ENCODE data around the gene LTA4H. TPM values are rescaled to one million over a fixed set of nuclear protein-coding genes. Genes with fewer than 3 reads are reported as not detected.

Gene LTA4H
- total and polyA plus RNA-seq, 10 of the 15 experiments (the other 5 are each of a cell fraction or from before 2014, with no cell fraction given): 43.9 to 106 (median 47.3) TPM

DNA sequence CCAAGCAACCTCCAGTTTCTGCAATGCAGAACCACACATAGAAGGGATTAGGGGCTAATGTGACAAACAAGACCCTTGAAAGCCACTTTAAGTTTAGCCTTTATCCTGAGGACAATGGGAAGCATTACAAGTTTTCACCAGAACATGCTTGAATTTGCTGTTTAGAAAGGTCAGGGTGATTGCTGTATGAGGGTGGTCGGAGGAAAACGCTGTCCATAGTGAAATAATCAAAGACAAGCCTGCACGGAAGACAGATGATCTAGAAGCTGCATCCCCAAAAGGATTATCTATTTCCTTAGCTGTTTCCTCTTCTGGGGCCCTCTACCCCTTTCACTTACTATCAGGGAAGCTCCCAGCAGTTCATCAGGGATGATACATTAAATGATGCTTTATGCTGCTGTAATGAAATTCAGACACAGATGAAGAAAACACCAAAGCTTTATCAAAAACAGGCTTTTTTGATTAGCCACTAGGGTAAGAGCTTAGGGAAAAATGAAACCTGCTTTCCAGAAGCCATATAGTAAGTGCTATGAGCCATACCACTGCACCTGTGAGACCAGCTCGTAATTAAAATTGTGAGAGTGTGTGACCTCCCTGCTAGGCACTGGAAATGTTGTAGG is 45.8 kb downstream of the LTA4H start:
- WGBS (ENCODE audit: insufficient coverage, insufficient replicate concordance, low lambda C conversion rate, missing lambda C conversion rate): 16% methylated on average over 4 of the region's 4 CpGs
- Histone ChIP-seq H3K27ac (ENCODE audit: control insufficient read depth, insufficient read depth) (no peak overlapping the region), H3K27me3 (replicated peaks in 1 of 2; ENCODE audit: control insufficient read depth in 2 of 2, insufficient read depth in 2 of 2, low read length in 1 of 2) (peaks cover 0 to 3% of the 10 kb centered on the region in 2 experiments; a peak in 2 of 4 replicates), H3K36me3 (ENCODE audit: control insufficient read depth in 2 of 2, insufficient read depth in 2 of 2, low read length in 1 of 2) (no peaks in the 10 kb centered on the region), H3K4me3 (no peak overlapping the region), H4K20me1 (ENCODE audit: control insufficient read depth, insufficient read depth) (no peaks in the 10 kb centered on the region), H2AFZ (ENCODE audit: control insufficient read depth, low read depth, low read length) (no peak overlapping the region), H3K79me2 (ENCODE audit: control insufficient read depth, insufficient read depth, low read length) (no peaks in the 10 kb centered on the region), H3K9ac (ENCODE audit: control insufficient read depth, insufficient read depth, low read length) (no peak overlapping the region), H3K9me3 (replicated peaks; ENCODE audit: control insufficient read depth, insufficient read depth, low read length) (no peaks in the 10 kb centered on the region), H3K4me1 (ENCODE audit: control insufficient read depth, insufficient read depth, low read length) (no peaks in the 10 kb centered on the region), H3K4me2 (ENCODE audit: control insufficient read depth, insufficient read depth) (no peak overlapping the region)
- ChIA-PET RAD21 (ENCODE audit: unreplicated experiment) (interaction anchor here (2.2 kb wide), 1 partner anchor 9 kb away, joined by 9 read pairs; no protein-coding TSS in a partner anchor), CTCF (interaction anchor here (1.7 to 2.7 kb wide), 2 partner anchors 9 to 72 kb away, joined by 5 to 23 read pairs; no protein-coding TSS in a partner anchor), POLR2A (no interaction called here), SMC1A (ENCODE audit: uncharacterized antibody, unreplicated experiment) (interaction anchor here (1.0 to 1.3 kb wide), 2 partner anchors 9 to 11 kb away, joined by 3 to 5 read pairs; no protein-coding TSS in a partner anchor)
- BruUV-seq (replicated peaks): no TSS peak
- ATAC-seq: no peak
- intact Hi-C loops (cut with micrococcal nuclease; ENCODE audit: unreplicated experiment) (no loop called here), in situ Hi-C loops (cut with MboI) (no loop called here)
- TF ChIP-seq RCOR1 (conservative IDR thresholded peaks at IDR 0.05; ENCODE audit: low read depth, low read length) (no peak), STAT3 (IDR thresholded peaks at IDR 0.05; ENCODE audit: low read depth, low read length) (no peak), PML (IDR thresholded peaks at IDR 0.05; ENCODE audit: low read length) (no peak), BACH1 (IDR thresholded peaks at IDR 0.05; ENCODE audit: borderline replicate concordance) (no peak), YBX1 (IDR thresholded peaks at IDR 0.05) (no peak), GATAD2B (conservative IDR thresholded peaks at IDR 0.05; ENCODE audit: low read depth) (no peak), IKZF1 (conservative IDR thresholded peaks at IDR 0.05) (no peak), HDAC6 (IDR thresholded peaks at IDR 0.05; ENCODE audit: unreplicated experiment) (no peak)
- TF ChIP-seq, protein P1, sequence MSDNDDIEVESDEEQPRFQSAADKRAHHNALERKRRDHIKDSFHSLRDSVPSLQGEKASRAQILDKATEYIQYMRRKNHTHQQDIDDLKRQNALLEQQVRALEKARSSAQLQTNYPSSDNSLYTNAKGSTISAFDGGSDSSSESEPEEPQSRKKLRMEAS (IDR thresholded peaks at IDR 0.05; ENCODE audit: low read depth, low read length): no peak
- TF ChIP-seq, protein P2, sequence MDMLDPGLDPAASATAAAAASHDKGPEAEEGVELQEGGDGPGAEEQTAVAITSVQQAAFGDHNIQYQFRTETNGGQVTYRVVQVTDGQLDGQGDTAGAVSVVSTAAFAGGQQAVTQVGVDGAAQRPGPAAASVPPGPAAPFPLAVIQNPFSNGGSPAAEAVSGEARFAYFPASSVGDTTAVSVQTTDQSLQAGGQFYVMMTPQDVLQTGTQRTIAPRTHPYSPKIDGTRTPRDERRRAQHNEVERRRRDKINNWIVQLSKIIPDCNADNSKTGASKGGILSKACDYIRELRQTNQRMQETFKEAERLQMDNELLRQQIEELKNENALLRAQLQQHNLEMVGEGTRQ (IDR thresholded peaks at IDR 0.05; ENCODE audit: borderline replicate concordance, low read depth, low read length): no peak
- TF ChIP-seq, protein P3, sequence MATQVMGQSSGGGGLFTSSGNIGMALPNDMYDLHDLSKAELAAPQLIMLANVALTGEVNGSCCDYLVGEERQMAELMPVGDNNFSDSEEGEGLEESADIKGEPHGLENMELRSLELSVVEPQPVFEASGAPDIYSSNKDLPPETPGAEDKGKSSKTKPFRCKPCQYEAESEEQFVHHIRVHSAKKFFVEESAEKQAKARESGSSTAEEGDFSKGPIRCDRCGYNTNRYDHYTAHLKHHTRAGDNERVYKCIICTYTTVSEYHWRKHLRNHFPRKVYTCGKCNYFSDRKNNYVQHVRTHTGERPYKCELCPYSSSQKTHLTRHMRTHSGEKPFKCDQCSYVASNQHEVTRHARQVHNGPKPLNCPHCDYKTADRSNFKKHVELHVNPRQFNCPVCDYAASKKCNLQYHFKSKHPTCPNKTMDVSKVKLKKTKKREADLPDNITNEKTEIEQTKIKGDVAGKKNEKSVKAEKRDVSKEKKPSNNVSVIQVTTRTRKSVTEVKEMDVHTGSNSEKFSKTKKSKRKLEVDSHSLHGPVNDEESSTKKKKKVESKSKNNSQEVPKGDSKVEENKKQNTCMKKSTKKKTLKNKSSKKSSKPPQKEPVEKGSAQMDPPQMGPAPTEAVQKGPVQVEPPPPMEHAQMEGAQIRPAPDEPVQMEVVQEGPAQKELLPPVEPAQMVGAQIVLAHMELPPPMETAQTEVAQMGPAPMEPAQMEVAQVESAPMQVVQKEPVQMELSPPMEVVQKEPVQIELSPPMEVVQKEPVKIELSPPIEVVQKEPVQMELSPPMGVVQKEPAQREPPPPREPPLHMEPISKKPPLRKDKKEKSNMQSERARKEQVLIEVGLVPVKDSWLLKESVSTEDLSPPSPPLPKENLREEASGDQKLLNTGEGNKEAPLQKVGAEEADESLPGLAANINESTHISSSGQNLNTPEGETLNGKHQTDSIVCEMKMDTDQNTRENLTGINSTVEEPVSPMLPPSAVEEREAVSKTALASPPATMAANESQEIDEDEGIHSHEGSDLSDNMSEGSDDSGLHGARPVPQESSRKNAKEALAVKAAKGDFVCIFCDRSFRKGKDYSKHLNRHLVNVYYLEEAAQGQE (IDR thresholded peaks at IDR 0.05; ENCODE audit: low read depth, low read length): no peak
- FAIRE-seq: no peak
- no peak for DNase-seq (ENCODE audit: low read depth, low spot score)

Measured in GM12878 (cell line).